Fibroblast of lung (primary cell): ENCODE measurements around the gene CSTB. TPM values are rescaled to one million over a fixed set of nuclear protein-coding genes. Genes with fewer than 3 reads are reported as not detected.

Experiments
- DNase-seq, 2 donors: peaks; one replicate each; pipeline versions ENCODE4 v3.0.0 to v3.0.0-alpha.2; 2010; ENCODE audit warnings: low read depth in 2 of 2
- H2AFZ ChIP-seq: 2 replicates; pipeline ENCODE4 v1.5.1; 2012; ENCODE audit warnings: low read length, control low read depth, inconsistent platforms
- H3K27ac ChIP-seq: 2 replicates; pipeline ENCODE4 v1.5.1; 2011; ENCODE audit warnings: low read length, control low read depth; ENCODE audit not compliant: insufficient read depth
- H3K27me3 ChIP-seq: 2 replicates; pipeline ENCODE4 v1.5.1; 2011; ENCODE audit warnings: mild to moderate bottlenecking, low read length; ENCODE audit not compliant: control insufficient read depth, insufficient read depth
- H3K36me3 ChIP-seq: 2 replicates; pipeline ENCODE4 v1.5.1; 2011; ENCODE audit warnings: low read length; ENCODE audit not compliant: control insufficient read depth, insufficient read depth
- H3K4me1 ChIP-seq: 2 replicates; pipeline ENCODE4 v1.5.1; 2011; ENCODE audit warnings: low read length; ENCODE audit not compliant: control insufficient read depth, insufficient read depth; ENCODE audit errors: extremely low read depth
- H3K4me2 ChIP-seq: 2 replicates; pipeline ENCODE4 v1.5.1; 2011; ENCODE audit warnings: low read length, control low read depth; ENCODE audit not compliant: insufficient read depth; ENCODE audit errors: extremely low read depth
- H3K4me3 ChIP-seq, 4 experiments: fragments of 200-600 bp in 1 of 4; sonication (generic) in 1 of 4; replicated peaks in 1 of 4; 2 replicates each; pipeline ENCODE4 v1.5.1; 2011 to 2016; ENCODE audit warnings: low read length in 4 of 4, low read depth in 3 of 4, mild to moderate bottlenecking in 3 of 4, control low read depth in 2 of 4, inconsistent platforms in 1 of 4, mixed read lengths in 1 of 4; ENCODE audit not compliant: insufficient read depth in 1 of 4; ENCODE audit errors: control extremely low read depth in 1 of 4
- H3K79me2 ChIP-seq: 2 replicates; pipeline ENCODE4 v1.5.1; 2012; ENCODE audit warnings: mild to moderate bottlenecking, low read length, inconsistent platforms; ENCODE audit not compliant: control insufficient read depth, insufficient read depth
- H3K9ac ChIP-seq: 2 replicates; pipeline ENCODE4 v1.5.1; 2011; ENCODE audit warnings: mild to moderate bottlenecking, low read length, control low read depth; ENCODE audit not compliant: insufficient read depth
- H3K9me3 ChIP-seq: 2 replicates; pipeline ENCODE4 v1.5.1; 2012; ENCODE audit warnings: low read depth, low read length; ENCODE audit not compliant: control insufficient read depth, insufficient read depth
- H4K20me1 ChIP-seq: 2 replicates; pipeline ENCODE4 v1.5.1; 2011; ENCODE audit warnings: low read length; ENCODE audit not compliant: control insufficient read depth, insufficient read depth; ENCODE audit errors: extremely low read depth
- EZH2 ChIP-seq: IDR thresholded peaks from 2 replicates; pipeline ENCODE4 v1.5.1; 2012; ENCODE audit warnings: low read length, control low read depth, mild to moderate bottlenecking; ENCODE audit errors: missing control alignments
- polyA plus RNA-seq, 2 donors: library from polyadenylated mRNA; depleted of rRNA in 1 of 2; stranded (reverse) in 1 of 2; unstranded in 1 of 2; fragments of >200 nt; gene quantifications; 2 replicates each; pipeline ENCODE4 v1.2.1, GENCODE V29; 2011 to 2012; ENCODE audit warnings: missing spikeins in 1 of 2
- total RNA-seq: library from RNA; depleted of rRNA; stranded (reverse); fragments of >200 nt; gene quantifications from 2 replicates; pipeline ENCODE4 v1.2.1, GENCODE V29; 2014
- TF ChIP-seq, protein P1 (sequence below), 2 donors: IDR thresholded peaks in 1 of 2; conservative IDR thresholded peaks in 1 of 2; 1 replicate in 1 of 2; 2 replicates in 1 of 2; pipeline ENCODE4 v1.5.1; 2011 to 2012; ENCODE audit warnings: low read length in 2 of 2, control low read depth in 1 of 2, inconsistent platforms in 1 of 2, low read depth in 1 of 2, mild to moderate bottlenecking in 1 of 2

CSTB gene
- total and polyA plus RNA-seq, 2 donors (not counting 1 experiment from before 2014, with no cell fraction given), result 24.8 to 72.5 TPM

DNA sequence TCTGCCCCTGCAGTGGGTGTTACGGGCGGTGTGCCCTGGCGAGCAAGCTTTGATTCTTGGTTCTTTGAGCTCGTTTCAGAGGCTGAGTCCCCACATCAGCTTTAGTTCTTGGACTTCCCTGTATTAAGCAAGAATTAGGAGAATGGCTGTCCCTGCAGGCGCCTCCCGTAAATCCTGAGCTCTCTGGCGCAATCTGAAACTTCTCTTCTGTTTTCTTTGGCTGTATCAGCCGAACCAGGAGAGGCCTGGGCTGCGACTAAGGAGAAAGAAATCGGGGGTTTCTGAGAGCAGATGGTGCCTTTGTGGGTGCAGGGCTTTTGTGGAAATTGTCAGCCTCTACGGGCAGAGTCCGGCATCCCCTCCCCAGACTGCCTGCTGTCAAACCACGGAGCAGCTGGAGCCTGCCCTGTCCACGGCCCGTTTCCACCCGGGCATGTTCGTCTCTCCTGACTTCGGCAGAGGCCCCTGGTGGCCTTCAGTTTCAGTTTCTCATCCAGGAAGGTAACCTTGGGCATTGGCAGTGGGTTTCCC is 17.9 kb downstream of the CSTB start:
- no peaks in the 10 kb centered on the region for H3K4me1 ChIP-seq
- peak; percentile 51 to 77 for DNase-seq
- H3K27me3 ChIP-seq, result no peaks in the 10 kb centered on the region
- H4K20me1 ChIP-seq, result no peaks in the 10 kb centered on the region
- H3K27ac ChIP-seq, result no peak overlapping the region
- H3K36me3 ChIP-seq, result peaks cover 40% of the 10 kb centered on the region
- H3K4me3 ChIP-seq, result peak overlapping the region in 1 of 4 experiments; percentile 25
- TF ChIP-seq EZH2, result no peak
- TF ChIP-seq, protein P1, sequence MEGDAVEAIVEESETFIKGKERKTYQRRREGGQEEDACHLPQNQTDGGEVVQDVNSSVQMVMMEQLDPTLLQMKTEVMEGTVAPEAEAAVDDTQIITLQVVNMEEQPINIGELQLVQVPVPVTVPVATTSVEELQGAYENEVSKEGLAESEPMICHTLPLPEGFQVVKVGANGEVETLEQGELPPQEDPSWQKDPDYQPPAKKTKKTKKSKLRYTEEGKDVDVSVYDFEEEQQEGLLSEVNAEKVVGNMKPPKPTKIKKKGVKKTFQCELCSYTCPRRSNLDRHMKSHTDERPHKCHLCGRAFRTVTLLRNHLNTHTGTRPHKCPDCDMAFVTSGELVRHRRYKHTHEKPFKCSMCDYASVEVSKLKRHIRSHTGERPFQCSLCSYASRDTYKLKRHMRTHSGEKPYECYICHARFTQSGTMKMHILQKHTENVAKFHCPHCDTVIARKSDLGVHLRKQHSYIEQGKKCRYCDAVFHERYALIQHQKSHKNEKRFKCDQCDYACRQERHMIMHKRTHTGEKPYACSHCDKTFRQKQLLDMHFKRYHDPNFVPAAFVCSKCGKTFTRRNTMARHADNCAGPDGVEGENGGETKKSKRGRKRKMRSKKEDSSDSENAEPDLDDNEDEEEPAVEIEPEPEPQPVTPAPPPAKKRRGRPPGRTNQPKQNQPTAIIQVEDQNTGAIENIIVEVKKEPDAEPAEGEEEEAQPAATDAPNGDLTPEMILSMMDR (conservative IDR thresholded peaks at IDR 0.05 in 1 of 2, IDR thresholded peaks at IDR 0.05 in 1 of 2; ENCODE audit: low read depth in 1 of 2, low read length in 2 of 2), result no peak
- H3K9ac ChIP-seq, result no peak overlapping the region
- H3K9me3 ChIP-seq, result no peaks in the 10 kb centered on the region
- no peaks in the 10 kb centered on the region for H3K79me2 ChIP-seq
- peak overlapping the region; percentile 54 for H3K4me2 ChIP-seq
- H2AFZ ChIP-seq, result no peak overlapping the region

DNA sequence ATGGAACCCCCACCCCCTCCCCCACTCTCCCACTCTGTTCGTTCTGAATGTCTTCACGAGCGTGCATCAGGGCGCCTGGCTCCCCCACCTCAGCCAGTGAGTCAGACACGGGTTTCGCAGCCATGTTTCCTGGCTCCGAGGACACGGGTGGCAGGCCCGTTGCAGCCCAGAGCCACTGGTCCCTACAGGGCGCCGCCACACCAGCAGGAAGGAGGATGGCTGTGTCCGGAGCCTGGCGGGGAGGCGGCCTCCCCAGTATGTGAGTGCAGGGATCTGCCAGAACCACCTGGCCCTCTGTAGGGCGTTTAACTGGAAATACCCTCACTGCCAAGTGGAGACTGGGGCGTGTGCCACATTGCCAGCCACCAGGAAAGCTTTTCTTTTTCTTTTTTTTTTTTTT is 18.5 kb downstream of the CSTB start:
- Histone ChIP-seq H3K27me3 (no peaks in the 10 kb centered on the region), H4K20me1 (no peaks in the 10 kb centered on the region), H3K79me2 (no peaks in the 10 kb centered on the region), H2AFZ (no peak overlapping the region), H3K27ac (no peak overlapping the region), H3K9ac (no peak overlapping the region), H3K9me3 (no peaks in the 10 kb centered on the region), H3K4me2 (no peak overlapping the region), H3K36me3 (peaks cover 43% of the 10 kb centered on the region), H3K4me3 (no peak overlapping the region), H3K4me1 (no peaks in the 10 kb centered on the region)
- TF ChIP-seq, protein P1 (conservative IDR thresholded peaks at IDR 0.05 in 1 of 2, IDR thresholded peaks at IDR 0.05 in 1 of 2; ENCODE audit: low read depth in 1 of 2, low read length in 2 of 2), result no peak
- TF ChIP-seq EZH2, result no peak
- DNase-seq, result no peak

DNA sequence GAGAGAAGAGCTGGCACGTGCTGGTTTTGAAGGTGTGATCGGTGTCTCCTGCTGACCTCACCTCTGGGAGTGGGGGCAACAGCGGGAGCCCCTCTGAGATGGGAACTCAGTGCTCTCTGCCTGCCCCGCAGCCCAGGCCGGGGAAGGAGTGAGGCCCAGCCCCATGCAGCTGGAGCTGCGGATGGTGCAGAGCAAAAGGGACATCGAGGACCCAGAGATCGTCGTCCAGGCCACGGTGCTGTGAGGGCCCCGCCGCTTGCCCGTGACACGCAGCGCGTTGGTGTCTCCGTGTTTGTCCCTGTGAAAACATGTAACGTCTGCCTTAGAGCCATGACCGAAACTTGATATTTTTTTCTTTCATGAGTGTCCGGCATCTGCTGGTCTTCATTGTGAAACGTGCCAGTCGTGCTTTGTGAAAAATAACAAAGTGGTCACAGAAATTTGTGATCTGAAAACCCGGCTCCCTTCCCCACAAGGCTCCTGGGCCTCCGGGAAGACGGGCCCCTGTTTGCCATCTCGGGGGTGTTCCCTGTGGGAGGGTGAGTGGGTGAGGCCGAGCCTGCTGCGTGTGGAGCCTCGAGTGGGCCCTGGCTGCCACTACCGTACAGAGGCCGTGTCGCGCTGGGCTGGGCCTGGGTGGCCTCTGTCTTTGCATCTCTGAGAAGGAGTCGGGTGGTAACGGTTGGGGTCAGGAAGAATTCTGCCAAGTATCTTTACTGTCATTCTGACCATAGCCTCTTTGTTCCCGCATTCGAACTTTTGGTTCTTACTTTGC is 20.1 kb downstream of the CSTB start:
- no peak for DNase-seq
- Histone ChIP-seq H3K27me3 (no peaks in the 10 kb centered on the region), H3K36me3 (peaks cover 41% of the 10 kb centered on the region), H3K9me3 (no peaks in the 10 kb centered on the region), H3K4me1 (no peaks in the 10 kb centered on the region), H4K20me1 (no peaks in the 10 kb centered on the region), H2AFZ (no peak overlapping the region), H3K4me3 (no peak overlapping the region), H3K79me2 (no peaks in the 10 kb centered on the region), H3K9ac (no peak overlapping the region), H3K27ac (no peak overlapping the region), H3K4me2 (no peak overlapping the region)
- no peak for TF ChIP-seq EZH2
- TF ChIP-seq, protein P1 (conservative IDR thresholded peaks at IDR 0.05 in 1 of 2, IDR thresholded peaks at IDR 0.05 in 1 of 2; ENCODE audit: low read depth in 1 of 2, low read length in 2 of 2), result no peak
